Trophoblast cell (in vitro differentiated cells and primary cell): ENCODE results near the gene PRRC2C.

Experiments used
- DNase-seq, 2 donors: peaks; one replicate each; pipeline ENCODE4 v3.0.0-alpha.2; 2016
- H2AFZ ChIP-seq: 2 replicates; pipeline ENCODE4 v1.6.1; 2013; ENCODE audit warnings: low read length, moderate library complexity, mild to moderate bottlenecking; ENCODE audit not compliant: insufficient read depth, poor library complexity
- H2AK5ac ChIP-seq: 2 replicates; pipeline ENCODE4 v1.6.1; 2013; ENCODE audit warnings: mild to moderate bottlenecking, low read length
- H2BK120ac ChIP-seq: 2 replicates; pipeline ENCODE4 v1.6.1; 2013; ENCODE audit warnings: low read length, mild to moderate bottlenecking, moderate library complexity; ENCODE audit not compliant: insufficient read depth, poor library complexity
- H2BK12ac ChIP-seq: 2 replicates; pipeline ENCODE4 v1.6.1; 2013; ENCODE audit warnings: mild to moderate bottlenecking, low read length, moderate library complexity
- H2BK5ac ChIP-seq: 2 replicates; pipeline ENCODE4 v1.6.1; 2013; ENCODE audit warnings: low read length, low read depth, moderate library complexity, mild to moderate bottlenecking; ENCODE audit not compliant: poor library complexity
- H3K14ac ChIP-seq: 2 replicates; pipeline ENCODE4 v1.6.1; 2013; ENCODE audit warnings: mild to moderate bottlenecking, low read length
- H3K18ac ChIP-seq: 2 replicates; pipeline ENCODE4 v1.6.1; 2013; ENCODE audit warnings: mild to moderate bottlenecking, low read length
- H3K23ac ChIP-seq: 2 replicates; pipeline ENCODE4 v1.6.1; 2013; ENCODE audit warnings: low read length
- H3K27ac ChIP-seq: 2 replicates; pipeline ENCODE4 v1.5.1; 2013; ENCODE audit warnings: low read depth, mild to moderate bottlenecking, inconsistent platforms, low read length, moderate library complexity
- H3K27me3 ChIP-seq: 2 replicates; pipeline ENCODE4 v1.6.1; 2013; ENCODE audit warnings: inconsistent platforms, mild to moderate bottlenecking, low read length, moderate library complexity; ENCODE audit not compliant: insufficient read depth
- H3K36me3 ChIP-seq, 2 experiments: 1 replicate in 1 of 2; 2 replicates in 1 of 2; pipeline ENCODE4 v1.6.1; 2013; ENCODE audit warnings: low read length in 2 of 2, mild to moderate bottlenecking in 2 of 2, moderate library complexity in 1 of 2; ENCODE audit not compliant: insufficient read depth in 2 of 2, control insufficient read depth in 1 of 2
- H3K4ac ChIP-seq: 2 replicates; pipeline ENCODE4 v1.6.1; 2013; ENCODE audit warnings: low read depth, mild to moderate bottlenecking, low read length, moderate library complexity
- H3K4me1 ChIP-seq, 2 experiments: 1 replicate in 1 of 2; 2 replicates in 1 of 2; pipeline ENCODE4 v1.6.1; 2013; ENCODE audit warnings: low read length in 2 of 2, mild to moderate bottlenecking in 2 of 2, moderate library complexity in 1 of 2; ENCODE audit not compliant: insufficient read depth in 2 of 2, control insufficient read depth in 1 of 2
- H3K4me2 ChIP-seq: 2 replicates; pipeline ENCODE4 v1.6.1; 2013; ENCODE audit warnings: inconsistent platforms, mild to moderate bottlenecking, low read length, moderate library complexity
- H3K4me3 ChIP-seq: 2 replicates; pipeline ENCODE4 v1.5.1; 2013; ENCODE audit warnings: mild to moderate bottlenecking, low read depth, low read length, inconsistent platforms
- H3K79me1 ChIP-seq: one replicate; pipeline ENCODE4 v1.6.1; 2013; ENCODE audit warnings: low read length
- H3K79me2 ChIP-seq: 2 replicates; pipeline ENCODE4 v1.6.1; 2013; ENCODE audit warnings: low read length, mild to moderate bottlenecking; ENCODE audit not compliant: control insufficient read depth, insufficient read depth, poor library complexity
- H3K9ac ChIP-seq: 2 replicates; pipeline ENCODE4 v1.6.1; 2013; ENCODE audit warnings: mild to moderate bottlenecking, low read length
- H3K9me3 ChIP-seq: 2 replicates; pipeline ENCODE4 v1.6.1; 2013; ENCODE audit warnings: low read depth, mild to moderate bottlenecking, control low read depth, inconsistent platforms, low read length; ENCODE audit not compliant: insufficient read depth
- H4K12ac ChIP-seq: 2 replicates; pipeline ENCODE4 v1.6.1; 2013; ENCODE audit warnings: low read depth, mild to moderate bottlenecking, low read length, moderate library complexity
- H4K8ac ChIP-seq: 2 replicates; pipeline ENCODE4 v1.6.1; 2013; ENCODE audit warnings: low read depth, mild to moderate bottlenecking, low read length, moderate library complexity
- H4K91ac ChIP-seq: one replicate; pipeline ENCODE4 v1.6.1; 2013; ENCODE audit warnings: low read depth, mild to moderate bottlenecking, low read length, moderate library complexity
- WGBS: extraction: QIAGEN DNeasy Blood & Tissue Kit; methylation state at CpG from one replicate; pipeline ENCODE4 v1.1.7; 2013; ENCODE audit warnings: missing lambda C conversion rate; ENCODE audit not compliant: insufficient read length, insufficient coverage; ENCODE audit errors: extremely low coverage; 5-methylcytosine and 5-hydroxymethylcytosine counted together

The PRRC2C gene

GRCh38 chr1:171476829-171477228, 8.5 kb upstream of the PRRC2C start:
- Histone ChIP-seq H4K12ac (no peak overlapping the region), H3K4me3 (no peak overlapping the region), H3K27ac (no peak overlapping the region), H2BK120ac (no peak overlapping the region), H2BK5ac (no peak overlapping the region), H3K4ac (no peak overlapping the region), H3K27me3 (no peaks in the 10 kb centered on the region), H3K36me3 (no peaks in the 10 kb centered on the region), H2BK12ac (no peak overlapping the region), H3K79me2 (no peaks in the 10 kb centered on the region), H3K23ac (no peak overlapping the region), H3K9ac (no peak overlapping the region), H3K79me1 (peaks cover 3% of the 10 kb centered on the region), H3K9me3 (no peaks in the 10 kb centered on the region), H4K91ac (no peak overlapping the region), H2AFZ (no peak overlapping the region), H3K18ac (no peak overlapping the region), H2AK5ac (no peak overlapping the region), H3K4me2 (no peak overlapping the region), H3K4me1 (no peaks in the 10 kb centered on the region), H3K14ac (no peak overlapping the region), H4K8ac (no peak overlapping the region)
- no peak for DNase-seq
- no CpG with 5 or more reads among the region's 1 CpG for WGBS

GRCh38 chr1:171477804-171478203, 7.5 kb upstream of the PRRC2C start:
- no peaks in the 10 kb centered on the region for H3K27me3 ChIP-seq
- H2BK5ac ChIP-seq: no peak overlapping the region
- no peaks in the 10 kb centered on the region for H3K36me3 ChIP-seq

GRCh38 chr1:171480035-171480434, 5.3 kb upstream of the PRRC2C start:
- no peaks in the 10 kb centered on the region for H3K36me3 ChIP-seq
- no peak overlapping the region for H4K91ac ChIP-seq
- no peak overlapping the region for H3K18ac ChIP-seq
- no CpG with 5 or more reads among the region's 2 CpGs for WGBS
- H4K8ac ChIP-seq: no peak overlapping the region
- no peak overlapping the region for H2AFZ ChIP-seq
- H3K79me2 ChIP-seq: no peaks in the 10 kb centered on the region
- no peaks in the 10 kb centered on the region for H3K9me3 ChIP-seq
- H2BK12ac ChIP-seq: no peak overlapping the region
- no peaks in the 10 kb centered on the region for H3K4me1 ChIP-seq
- no peak for DNase-seq
- H2BK5ac ChIP-seq: no peak overlapping the region
- no peaks in the 10 kb centered on the region for H3K79me1 ChIP-seq
- H3K4me3 ChIP-seq: no peak overlapping the region
- no peaks in the 10 kb centered on the region for H3K27me3 ChIP-seq
- H3K9ac ChIP-seq: no peak overlapping the region
- no peak overlapping the region for H3K4me2 ChIP-seq
- no peak overlapping the region for H3K23ac ChIP-seq
- no peak overlapping the region for H2BK120ac ChIP-seq
- H3K4ac ChIP-seq: no peak overlapping the region
- no peak overlapping the region for H2AK5ac ChIP-seq
- H3K14ac ChIP-seq: no peak overlapping the region
- no peak overlapping the region for H4K12ac ChIP-seq
- no peak overlapping the region for H3K27ac ChIP-seq

More at GRCh38 chr1:171477804-171478203, 7.5 kb upstream of the PRRC2C start:
- Histone ChIP-seq H3K4me1 (no peaks in the 10 kb centered on the region), H3K23ac (no peak overlapping the region), H3K9me3 (no peaks in the 10 kb centered on the region), H3K4me2 (no peak overlapping the region), H2BK120ac (no peak overlapping the region), H3K4me3 (no peak overlapping the region), H2AFZ (no peak overlapping the region), H4K91ac (no peak overlapping the region), H3K79me2 (no peaks in the 10 kb centered on the region), H3K18ac (no peak overlapping the region), H3K4ac (no peak overlapping the region), H3K9ac (no peak overlapping the region), H4K8ac (no peak overlapping the region), H2BK12ac (no peak overlapping the region), H3K14ac (no peak overlapping the region), H4K12ac (no peak overlapping the region), H2AK5ac (no peak overlapping the region), H3K27ac (no peak overlapping the region), H3K79me1 (no peaks in the 10 kb centered on the region)
- no CpG with 5 or more reads among the region's 1 CpG for WGBS
- no peak for DNase-seq

DNA sequence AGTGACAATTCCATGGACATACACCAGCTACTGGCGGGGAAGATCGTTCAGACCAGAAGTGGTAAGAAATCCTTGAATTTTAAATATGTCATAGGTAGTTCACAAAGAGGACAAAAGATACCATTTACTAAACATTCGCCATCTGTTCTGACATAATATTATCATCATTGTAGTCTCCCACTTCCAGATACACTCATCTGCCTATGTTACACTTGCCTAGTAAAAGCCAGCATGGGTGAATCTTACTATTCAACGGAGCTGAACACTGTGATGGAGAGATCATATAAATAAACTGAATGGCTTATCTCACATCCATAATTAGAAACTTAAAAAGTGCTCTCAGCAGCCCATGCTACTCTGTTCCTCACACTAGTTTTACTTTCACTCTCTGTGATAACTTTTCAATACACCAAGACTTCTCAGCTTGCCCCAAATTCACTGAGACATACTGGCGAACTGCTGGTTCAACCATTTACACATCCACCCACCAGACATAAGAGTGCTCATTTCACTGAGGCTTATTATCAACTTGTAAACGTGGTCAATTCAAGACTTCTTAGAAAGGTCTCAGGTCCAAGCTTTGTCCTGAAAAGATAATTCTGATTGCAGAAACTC, 463 bp upstream of the PRRC2C start:
- peaks cover 9% of the 10 kb centered on the region for H3K79me2 ChIP-seq
- peak overlapping the region; percentile 23 for H2AFZ ChIP-seq
- peak in 1 of 2 donors; percentile 2 for DNase-seq
- H3K14ac ChIP-seq: peak overlapping the region; percentile 68
- no CpG with 5 or more reads among the region's 6 CpGs for WGBS
- H3K27ac ChIP-seq: peak overlapping the region; percentile 40
- peak overlapping the region; percentile 77 for H4K91ac ChIP-seq
- peak overlapping the region; percentile 62 for H3K4me2 ChIP-seq
- no peak overlapping the region for H2BK12ac ChIP-seq
- peak overlapping the region; percentile 59 for H4K8ac ChIP-seq
- H3K9ac ChIP-seq: peak overlapping the region; percentile 67
- peak overlapping the region; percentile 37 for H2BK5ac ChIP-seq
- no peak overlapping the region for H3K23ac ChIP-seq
- H3K27me3 ChIP-seq: no peaks in the 10 kb centered on the region
- no peak overlapping the region for H4K12ac ChIP-seq
- H3K4me1 ChIP-seq: peaks cover 1 to 2% of the 10 kb centered on the region in 2 experiments
- no peak overlapping the region for H2AK5ac ChIP-seq
- H3K4ac ChIP-seq: no peak overlapping the region
- no peaks in the 10 kb centered on the region for H3K36me3 ChIP-seq
- no peak overlapping the region for H3K18ac ChIP-seq
- H3K4me3 ChIP-seq: no peak overlapping the region
- H2BK120ac ChIP-seq: peak overlapping the region; percentile 25
- peaks cover 5% of the 10 kb centered on the region for H3K79me1 ChIP-seq
- no peaks in the 10 kb centered on the region for H3K9me3 ChIP-seq
